ENCODE results near the gene OR51E1.

The OR51E1 gene

DNA sequence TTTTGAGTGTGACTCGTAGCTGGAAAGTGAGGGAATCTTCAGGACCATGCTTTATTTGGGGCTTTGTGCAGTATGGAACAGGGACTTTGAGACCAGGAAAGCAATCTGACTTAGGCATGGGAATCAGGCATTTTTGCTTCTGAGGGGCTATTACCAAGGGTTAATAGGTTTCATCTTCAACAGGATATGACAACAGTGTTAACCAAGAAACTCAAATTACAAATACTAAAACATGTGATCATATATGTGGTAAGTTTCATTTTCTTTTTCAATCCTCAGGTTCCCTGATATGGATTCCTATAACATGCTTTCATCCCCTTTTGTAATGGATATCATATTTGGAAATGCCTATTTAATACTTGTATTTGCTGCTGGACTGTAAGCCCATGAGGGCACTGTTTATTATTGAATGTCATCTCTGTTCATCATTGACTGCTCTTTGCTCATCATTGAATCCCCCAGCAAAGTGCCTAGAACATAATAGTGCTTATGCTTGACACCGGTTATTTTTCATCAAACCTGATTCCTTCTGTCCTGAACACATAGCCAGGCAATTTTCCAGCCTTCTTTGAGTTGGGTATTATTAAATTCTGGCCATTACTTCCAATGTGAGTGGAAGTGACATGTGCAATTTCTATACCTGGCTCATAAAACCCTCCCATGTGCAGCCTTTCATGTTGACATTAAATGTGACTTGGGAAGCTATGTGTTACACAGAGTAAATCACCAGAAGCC, 11.0 kb downstream of the OR51E1 start:
- H2AK5ac ChIP-seq (ENCODE audit: low read depth, low read length): no peak overlapping the region
- no peak overlapping the region for H2BK12ac ChIP-seq (ENCODE audit: low read length)
- no peaks in the 10 kb centered on the region for H3K4me1 ChIP-seq (ENCODE audit: control insufficient read depth in 2 of 2, insufficient read depth in 1 of 2, low read depth in 1 of 2, low read length in 2 of 2)
- H2BK15ac ChIP-seq (ENCODE audit: low read length): no peak overlapping the region
- no peaks in the 10 kb centered on the region for H3K79me1 ChIP-seq (ENCODE audit: low read depth, low read length)
- no peak for DNase-seq (ENCODE audit: low spot score)
- H3K9me3 ChIP-seq (replicated peaks in 1 of 2; ENCODE audit: control insufficient read depth in 2 of 2, insufficient read depth in 1 of 2, low read depth in 1 of 2, low read length in 2 of 2): no peaks in the 10 kb centered on the region
- no CpG with 5 or more reads among the region's 2 CpGs for WGBS, 2 donors (ENCODE audit: extremely low coverage in 2 of 2, insufficient read length in 2 of 2, insufficient replicate concordance in 1 of 2)
- no peak overlapping the region for H3K27ac ChIP-seq (replicated peaks; ENCODE audit: low read length)
- no peak overlapping the region for H4K91ac ChIP-seq (ENCODE audit: low read depth, low read length, poor library complexity)
- H2AFZ ChIP-seq (ENCODE audit: low read length): no peak overlapping the region
- H4K8ac ChIP-seq (ENCODE audit: low read depth, low read length): no peak overlapping the region
- H3K36me3 ChIP-seq (replicated peaks in 1 of 2; ENCODE audit: control insufficient read depth in 2 of 2, insufficient read depth in 2 of 2, low read length in 2 of 2): no peaks in the 10 kb centered on the region
- H3K27me3 ChIP-seq (ENCODE audit: control insufficient read depth in 3 of 3, insufficient read depth in 3 of 3, low read depth in 1 of 3, low read length in 3 of 3): no peaks in the 10 kb centered on the region
- H2BK120ac ChIP-seq (ENCODE audit: low read depth, low read length): no peak overlapping the region
- H3K9ac ChIP-seq (ENCODE audit: low read depth, low read length, poor library complexity): no peak overlapping the region
- no peak overlapping the region for H3K4ac ChIP-seq (ENCODE audit: low read length)
- no peak overlapping the region for H3K23ac ChIP-seq (ENCODE audit: low read depth, low read length, poor library complexity)
- no peak overlapping the region for H3K4me2 ChIP-seq (ENCODE audit: insufficient read depth, low read length, poor library complexity, severe bottlenecking)
- H3K4me3 ChIP-seq (ENCODE audit: low read length in 2 of 2): no peak overlapping the region
- H3K18ac ChIP-seq (ENCODE audit: low read length): no peak overlapping the region
- H3K14ac ChIP-seq (ENCODE audit: low read length): no peak overlapping the region
- no peak overlapping the region for H2BK5ac ChIP-seq (ENCODE audit: low read length)

- H3K18ac ChIP-seq (ENCODE audit: low read length): no peak overlapping the region
- no peaks in the 10 kb centered on the region for H3K36me3 ChIP-seq (replicated peaks in 1 of 2; ENCODE audit: control insufficient read depth in 2 of 2, insufficient read depth in 2 of 2, low read length in 2 of 2)
- WGBS, 2 donors (ENCODE audit: extremely low coverage in 2 of 2, insufficient read length in 2 of 2, insufficient replicate concordance in 1 of 2): no CpG with 5 or more reads among the region's 5 CpGs
- H3K14ac ChIP-seq (ENCODE audit: low read length): no peak overlapping the region
- no peak overlapping the region for H4K8ac ChIP-seq (ENCODE audit: low read depth, low read length)
- H3K4me2 ChIP-seq (ENCODE audit: insufficient read depth, low read length, poor library complexity, severe bottlenecking): no peak overlapping the region
- no peak overlapping the region for H3K4ac ChIP-seq (ENCODE audit: low read length)
- no peak overlapping the region for H2BK120ac ChIP-seq (ENCODE audit: low read depth, low read length)
- no peak overlapping the region for H3K27ac ChIP-seq (replicated peaks; ENCODE audit: low read length)
- H3K9ac ChIP-seq (ENCODE audit: low read depth, low read length, poor library complexity): no peak overlapping the region
- no peak overlapping the region for H2BK12ac ChIP-seq (ENCODE audit: low read length)
- no peak overlapping the region for H2BK5ac ChIP-seq (ENCODE audit: low read length)
- H4K91ac ChIP-seq (ENCODE audit: low read depth, low read length, poor library complexity): no peak overlapping the region
- H3K4me3 ChIP-seq (ENCODE audit: low read length in 2 of 2): no peak overlapping the region
- no peak overlapping the region for H2BK15ac ChIP-seq (ENCODE audit: low read length)
- H3K27me3 ChIP-seq (ENCODE audit: control insufficient read depth in 3 of 3, insufficient read depth in 3 of 3, low read depth in 1 of 3, low read length in 3 of 3): no peaks in the 10 kb centered on the region
- H3K9me3 ChIP-seq (replicated peaks in 1 of 2; ENCODE audit: control insufficient read depth in 2 of 2, insufficient read depth in 1 of 2, low read depth in 1 of 2, low read length in 2 of 2): no peaks in the 10 kb centered on the region
- no peak overlapping the region for H3K23ac ChIP-seq (ENCODE audit: low read depth, low read length, poor library complexity)
- no peaks in the 10 kb centered on the region for H3K4me1 ChIP-seq (ENCODE audit: control insufficient read depth in 2 of 2, insufficient read depth in 1 of 2, low read depth in 1 of 2, low read length in 2 of 2)
- no peak overlapping the region for H2AK5ac ChIP-seq (ENCODE audit: low read depth, low read length)
- no peak for DNase-seq (ENCODE audit: low spot score)
- H2AFZ ChIP-seq (ENCODE audit: low read length): no peak overlapping the region
- no peaks in the 10 kb centered on the region for H3K79me1 ChIP-seq (ENCODE audit: low read depth, low read length)
These were observed 15.1 kb downstream of the OR51E1 start for GRCh38 chr11:4658629-4659445.

DNA sequence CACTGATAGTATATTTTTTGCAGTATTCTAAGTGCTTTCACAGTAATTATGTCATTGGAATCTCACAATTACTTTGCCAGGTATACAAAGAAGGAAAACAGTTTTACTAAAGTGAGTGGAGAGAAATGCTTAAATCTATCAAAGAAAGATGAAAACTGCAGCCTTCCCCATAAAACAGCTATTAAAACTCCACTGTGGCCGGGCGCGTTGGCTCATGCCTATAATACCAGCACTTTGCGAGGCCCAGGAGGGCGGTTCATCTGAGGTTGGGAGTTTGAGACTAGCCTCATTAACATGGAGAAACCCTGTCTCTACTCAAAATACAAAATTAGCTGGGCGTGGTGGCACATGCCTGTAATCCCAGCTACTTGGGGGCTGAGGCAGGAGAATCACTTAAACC, 19.1 kb downstream of the OR51E1 start:
- H3K4me1 ChIP-seq (ENCODE audit: control insufficient read depth in 2 of 2, insufficient read depth in 1 of 2, low read depth in 1 of 2, low read length in 2 of 2): no peaks in the 10 kb centered on the region
- no peaks in the 10 kb centered on the region for H3K9me3 ChIP-seq (replicated peaks in 1 of 2; ENCODE audit: control insufficient read depth in 2 of 2, insufficient read depth in 1 of 2, low read depth in 1 of 2, low read length in 2 of 2)
- no peak overlapping the region for H2BK5ac ChIP-seq (ENCODE audit: low read length)
- H2BK15ac ChIP-seq (ENCODE audit: low read length): no peak overlapping the region
- no peak overlapping the region for H4K8ac ChIP-seq (ENCODE audit: low read depth, low read length)
- no peak overlapping the region for H3K14ac ChIP-seq (ENCODE audit: low read length)
- no peak overlapping the region for H3K18ac ChIP-seq (ENCODE audit: low read length)
- H3K36me3 ChIP-seq (replicated peaks in 1 of 2; ENCODE audit: control insufficient read depth in 2 of 2, insufficient read depth in 2 of 2, low read length in 2 of 2): no peaks in the 10 kb centered on the region
- H3K27me3 ChIP-seq (ENCODE audit: control insufficient read depth in 3 of 3, insufficient read depth in 3 of 3, low read depth in 1 of 3, low read length in 3 of 3): no peaks in the 10 kb centered on the region
- H3K4ac ChIP-seq (ENCODE audit: low read length): no peak overlapping the region
- H3K4me3 ChIP-seq (ENCODE audit: low read length in 2 of 2): no peak overlapping the region
- no peak overlapping the region for H3K23ac ChIP-seq (ENCODE audit: low read depth, low read length, poor library complexity)
- no peak overlapping the region for H3K9ac ChIP-seq (ENCODE audit: low read depth, low read length, poor library complexity)
- H3K4me2 ChIP-seq (ENCODE audit: insufficient read depth, low read length, poor library complexity, severe bottlenecking): no peak overlapping the region
- H2BK120ac ChIP-seq (ENCODE audit: low read depth, low read length): no peak overlapping the region
- WGBS, 2 donors (ENCODE audit: extremely low coverage in 2 of 2, insufficient read length in 2 of 2, insufficient replicate concordance in 1 of 2): no CpG with 5 or more reads among the region's 6 CpGs
- H4K91ac ChIP-seq (ENCODE audit: low read depth, low read length, poor library complexity): no peak overlapping the region
- no peak overlapping the region for H2AK5ac ChIP-seq (ENCODE audit: low read depth, low read length)
- no peak overlapping the region for H3K27ac ChIP-seq (replicated peaks; ENCODE audit: low read length)
- H3K79me1 ChIP-seq (ENCODE audit: low read depth, low read length): no peaks in the 10 kb centered on the region
- H2BK12ac ChIP-seq (ENCODE audit: low read length): no peak overlapping the region
- DNase-seq (ENCODE audit: low spot score): no peak
- no peak overlapping the region for H2AFZ ChIP-seq (ENCODE audit: low read length)

GRCh38 chr11:4664183-4664582, 20.4 kb downstream of the OR51E1 start:
- H3K18ac ChIP-seq (ENCODE audit: low read length): no peak overlapping the region
- H3K79me1 ChIP-seq (ENCODE audit: low read depth, low read length): no peaks in the 10 kb centered on the region
- H3K4ac ChIP-seq (ENCODE audit: low read length): no peak overlapping the region
- H3K4me1 ChIP-seq (ENCODE audit: control insufficient read depth in 2 of 2, insufficient read depth in 1 of 2, low read depth in 1 of 2, low read length in 2 of 2): no peaks in the 10 kb centered on the region
- no peak overlapping the region for H2AK5ac ChIP-seq (ENCODE audit: low read depth, low read length)
- H3K9ac ChIP-seq (ENCODE audit: low read depth, low read length, poor library complexity): no peak overlapping the region
- no peak overlapping the region for H3K4me3 ChIP-seq (ENCODE audit: low read length in 2 of 2)
- H4K8ac ChIP-seq (ENCODE audit: low read depth, low read length): no peak overlapping the region
- H3K27ac ChIP-seq (replicated peaks; ENCODE audit: low read length): no peak overlapping the region
- H3K27me3 ChIP-seq (ENCODE audit: control insufficient read depth in 3 of 3, insufficient read depth in 3 of 3, low read depth in 1 of 3, low read length in 3 of 3): no peaks in the 10 kb centered on the region
- H2BK5ac ChIP-seq (ENCODE audit: low read length): no peak overlapping the region
- H2BK12ac ChIP-seq (ENCODE audit: low read length): no peak overlapping the region
- WGBS, 2 donors (ENCODE audit: extremely low coverage in 2 of 2, insufficient read length in 2 of 2, insufficient replicate concordance in 1 of 2): no CpG with 5 or more reads among the region's 3 CpGs
- no peak overlapping the region for H2BK120ac ChIP-seq (ENCODE audit: low read depth, low read length)
- no peak overlapping the region for H2AFZ ChIP-seq (ENCODE audit: low read length)
- no peak overlapping the region for H3K23ac ChIP-seq (ENCODE audit: low read depth, low read length, poor library complexity)
- H2BK15ac ChIP-seq (ENCODE audit: low read length): no peak overlapping the region
- no peak overlapping the region for H4K91ac ChIP-seq (ENCODE audit: low read depth, low read length, poor library complexity)
- H3K36me3 ChIP-seq (replicated peaks in 1 of 2; ENCODE audit: control insufficient read depth in 2 of 2, insufficient read depth in 2 of 2, low read length in 2 of 2): no peaks in the 10 kb centered on the region
- H3K9me3 ChIP-seq (replicated peaks in 1 of 2; ENCODE audit: control insufficient read depth in 2 of 2, insufficient read depth in 1 of 2, low read depth in 1 of 2, low read length in 2 of 2): no peaks in the 10 kb centered on the region
- DNase-seq (ENCODE audit: low spot score): no peak
- H3K4me2 ChIP-seq (ENCODE audit: insufficient read depth, low read length, poor library complexity, severe bottlenecking): no peak overlapping the region
- no peak overlapping the region for H3K14ac ChIP-seq (ENCODE audit: low read length)
